GM23248 (cell line): ENCODE data around the gene ENO4. TPM values are rescaled to one million over a fixed set of nuclear protein-coding genes. Genes with fewer than 3 reads are reported as not detected.

Source experiments
- DNase-seq: peaks from one replicate; pipeline ENCODE4 v3.0.0-alpha.2; 2015
- H2AFZ ChIP-seq: fragments of 200-600 bp; sonication (generic); 2 replicates; pipeline ENCODE4 v1.6.1; 2016; ENCODE audit warnings: antibody characterized with exemption
- H3F3A ChIP-seq: fragments of 200-600 bp; sonication (generic); 2 replicates; pipeline ENCODE4 v1.6.1; 2016; ENCODE audit warnings: mild to moderate bottlenecking, antibody characterized with exemption, mixed run types; ENCODE audit not compliant: insufficient read depth
- H3K27ac ChIP-seq: fragments of 200-600 bp; sonication (generic); 2 replicates; pipeline ENCODE4 v1.5.1; 2016; ENCODE audit warnings: mild to moderate bottlenecking
- H3K27me3 ChIP-seq: fragments of 200-600 bp; sonication (generic); replicated peaks from 2 replicates; pipeline ENCODE4 v1.6.1; 2016; ENCODE audit warnings: mild to moderate bottlenecking; ENCODE audit not compliant: insufficient read depth
- H3K36me3 ChIP-seq: fragments of 200-600 bp; sonication (generic); 2 replicates; pipeline ENCODE4 v1.6.1; 2016; ENCODE audit warnings: low read depth, mild to moderate bottlenecking
- H3K4me1 ChIP-seq: fragments of 200-600 bp; sonication (generic); 2 replicates; pipeline ENCODE4 v1.6.1; 2016; ENCODE audit warnings: mild to moderate bottlenecking; ENCODE audit not compliant: insufficient read depth
- H3K4me2 ChIP-seq: fragments of 200-600 bp; sonication (generic); one replicate; pipeline ENCODE4 v1.6.1; 2016; ENCODE audit warnings: mild to moderate bottlenecking; ENCODE audit not compliant: unreplicated experiment
- H3K4me3 ChIP-seq: fragments of 200-600 bp; sonication (generic); 2 replicates; pipeline ENCODE4 v1.5.1; 2016; ENCODE audit warnings: mild to moderate bottlenecking
- H3K79me2 ChIP-seq: fragments of 200-600 bp; sonication (generic); 2 replicates; pipeline ENCODE4 v1.6.1; 2016; ENCODE audit warnings: mild to moderate bottlenecking; ENCODE audit not compliant: insufficient read depth
- H3K9ac ChIP-seq: fragments of 200-600 bp; sonication (generic); 2 replicates; pipeline ENCODE4 v1.6.1; 2016; ENCODE audit warnings: mild to moderate bottlenecking
- H3K9me2 ChIP-seq: fragments of 200-600 bp; sonication (generic); 2 replicates; pipeline ENCODE4 v1.6.1; 2016; ENCODE audit warnings: mixed run types, mild to moderate bottlenecking, moderate library complexity; ENCODE audit not compliant: insufficient read depth
- H3K9me3 ChIP-seq: fragments of 200-600 bp; sonication (generic); one replicate; pipeline ENCODE4 v1.6.1; 2017; ENCODE audit warnings: low read depth
- H4K20me1 ChIP-seq: fragments of 200-600 bp; sonication (generic); 2 replicates; pipeline ENCODE4 v1.6.0; 2016; ENCODE audit not compliant: insufficient read depth
- EZH2 ChIP-seq: fragments of 200-600 bp; sonication (generic); IDR thresholded peaks from 2 replicates; pipeline ENCODE4 v1.6.1; 2018; ENCODE audit warnings: antibody characterized with exemption, mild to moderate bottlenecking; ENCODE audit not compliant: insufficient read depth, poor library complexity, severe bottlenecking
- EZH2phosphoT487 ChIP-seq: fragments of 200-600 bp; sonication (generic); IDR thresholded peaks from 2 replicates; pipeline ENCODE4 v1.6.1; 2018; ENCODE audit warnings: antibody characterized with exemption, moderate library complexity, mild to moderate bottlenecking, low read depth; ENCODE audit not compliant: insufficient read depth
- WGBS, 2 experiments: methylation state at CpG; one replicate each; pipeline ENCODE4 v1.1.6; 2015 to 2017; ENCODE audit warnings: low lambda C conversion rate in 2 of 2, low coverage in 1 of 2; ENCODE audit errors: missing lambda C conversion rate in 2 of 2; 5-methylcytosine and 5-hydroxymethylcytosine counted together
- in situ Hi-C: fragments of 300-500 bp; cut with MboI; formaldehyde crosslinking; loops from 2 replicates; pipeline ENCODE4 v1.15.0; 2020
- polyA plus RNA-seq: library from polyadenylated mRNA; unstranded; fragments of >200 nt; fragmentation: Nextera tagmentation; extraction: Ambion mirVana; gene quantifications from 2 replicates; pipeline ENCODE4 v1.2.1, GENCODE V29; 2016
- total RNA-seq: library from RNA; depleted of rRNA; stranded (reverse); fragments of >200 nt; shearing (Covaris generic); gene quantifications from 2 replicates; pipeline ENCODE4 v1.2.3, GENCODE V29; 2014; rRNA removed

The ENO4 gene
- total and polyA plus RNA-seq, 2 experiments from 2014 or later = 0.11 to 0.35 TPM

- WGBS, 2 experiments = 45 to 56% methylated on average over 2 of the region's 2 CpGs
- Histone ChIP-seq H3K79me2 (no peaks in the 10 kb centered on the region), H3K27ac (no peak overlapping the region), H3K9me3 (no peaks in the 10 kb centered on the region), H2AFZ (no peak overlapping the region), H3K36me3 (no peaks in the 10 kb centered on the region), H3K9me2 (no peaks in the 10 kb centered on the region), H3K9ac (no peak overlapping the region), H3K4me1 (no peaks in the 10 kb centered on the region), H3K4me3 (no peak overlapping the region), H3F3A (no peaks in the 10 kb centered on the region), H3K27me3 (no peaks in the 10 kb centered on the region), H4K20me1 (no peaks in the 10 kb centered on the region), H3K4me2 (no peak overlapping the region)
- TF ChIP-seq EZH2phosphoT487 (no peak), EZH2 (no peak)
- in situ Hi-C loops = no loop called here
- no peak for DNase-seq
Observed at GRCh38 chr10:116919706-116920105, 70.4 kb downstream of the ENO4 start.

- DNase-seq = no peak
- no peaks in the 10 kb centered on the region for H3K9me3 ChIP-seq
- H3K4me2 ChIP-seq = no peak overlapping the region
- in situ Hi-C loops = no loop called here
- 94 to 95% methylated on average over 3 of the region's 3 CpGs for WGBS, 2 experiments
- no peaks in the 10 kb centered on the region for H4K20me1 ChIP-seq
- no peaks in the 10 kb centered on the region for H3K9me2 ChIP-seq
- no peaks in the 10 kb centered on the region for H3K4me1 ChIP-seq
- H3K79me2 ChIP-seq = no peaks in the 10 kb centered on the region
- H3K4me3 ChIP-seq = no peak overlapping the region
- H3K27me3 ChIP-seq = no peaks in the 10 kb centered on the region
- H3K9ac ChIP-seq = no peak overlapping the region
- H2AFZ ChIP-seq = no peak overlapping the region
- H3K36me3 ChIP-seq = no peaks in the 10 kb centered on the region
- TF ChIP-seq EZH2 (no peak), EZH2phosphoT487 (no peak)
- no peaks in the 10 kb centered on the region for H3F3A ChIP-seq
- no peak overlapping the region for H3K27ac ChIP-seq
Observed at GRCh38 chr10:116925056-116925455, 75.8 kb downstream of the ENO4 start.

GRCh38 chr10:116926426-116926825 is 77.1 kb downstream of the ENO4 start:
- no peak for DNase-seq
- Histone ChIP-seq H3K4me2 (no peak overlapping the region), H3K9me2 (no peaks in the 10 kb centered on the region), H3K27ac (no peak overlapping the region), H3K4me1 (no peaks in the 10 kb centered on the region), H3K9me3 (no peaks in the 10 kb centered on the region), H4K20me1 (no peaks in the 10 kb centered on the region), H3K79me2 (no peaks in the 10 kb centered on the region), H3K36me3 (no peaks in the 10 kb centered on the region), H3K9ac (no peak overlapping the region), H3F3A (no peaks in the 10 kb centered on the region), H2AFZ (no peak overlapping the region), H3K4me3 (no peak overlapping the region), H3K27me3 (no peaks in the 10 kb centered on the region)
- in situ Hi-C loops = no loop called here
- TF ChIP-seq EZH2phosphoT487 = no peak
- TF ChIP-seq EZH2 = no peak
- WGBS, 2 experiments = 93% methylated on average over 3 of the region's 3 CpGs

GRCh38 chr10:116931806-116932205 is 82.5 kb downstream of the ENO4 start:
- Histone ChIP-seq H3K4me2 (no peak overlapping the region), H3K36me3 (no peaks in the 10 kb centered on the region), H3K4me1 (no peaks in the 10 kb centered on the region), H3K4me3 (no peak overlapping the region), H3K27me3 (no peaks in the 10 kb centered on the region), H3K9ac (no peak overlapping the region), H4K20me1 (no peaks in the 10 kb centered on the region), H3F3A (no peaks in the 10 kb centered on the region), H3K27ac (no peak overlapping the region), H3K9me3 (no peaks in the 10 kb centered on the region), H2AFZ (no peak overlapping the region), H3K79me2 (no peaks in the 10 kb centered on the region), H3K9me2 (no peaks in the 10 kb centered on the region)
- no peak for TF ChIP-seq EZH2
- TF ChIP-seq EZH2phosphoT487 = no peak
- 65 to 68% methylated on average over 6 of the region's 6 CpGs for WGBS, 2 experiments
- DNase-seq = no peak
- in situ Hi-C loops = no loop called here

Other genes with a start within 250 kb of the ENO4 start
- not detected in 2 replicates for gene PNLIPRP2, start 228.5 kb upstream of the ENO4 start, total RNA-seq
- not detected in 2 replicates for gene PNLIPRP2, start 228.5 kb upstream of the ENO4 start, polyA plus RNA-seq
- gene HSPA12A, start 106.9 kb upstream of the ENO4 start, total RNA-seq = 4.8 and 4.9 TPM in 2 replicates
- gene HSPA12A, start 106.9 kb upstream of the ENO4 start, polyA plus RNA-seq = 5.4 and 5.6 TPM in 2 replicates
- gene SHTN1, start 155.7 kb downstream of the ENO4 start, total RNA-seq = 0.86 and 1.6 TPM in 2 replicates
- 3.2 and 3.5 TPM in 2 replicates for gene SHTN1, start 155.7 kb downstream of the ENO4 start, polyA plus RNA-seq